Endothelial cell (in vitro differentiated cells): Measurements from ENCODE around the gene ATXN3. TPM values are rescaled to one million over a fixed set of nuclear protein-coding genes. Genes with fewer than 3 reads are reported as not detected.

Experiments used
- DNase-seq: peaks from one replicate; pipeline ENCODE4 v3.0.0; 2021; ENCODE audit warnings: low spot score
- H3K27ac Mint-ChIP-seq: one replicate; pipeline ENCODE4 v1.8.0; 2021; ENCODE audit warnings: mixed read lengths, inconsistent platforms; ENCODE audit not compliant: unreplicated experiment
- H3K27me3 Mint-ChIP-seq: one replicate; pipeline ENCODE4 v1.8.0; 2021; ENCODE audit warnings: mild to moderate bottlenecking, moderate library complexity, mixed read lengths, inconsistent platforms; ENCODE audit not compliant: unreplicated experiment
- H3K36me3 Mint-ChIP-seq: one replicate; pipeline ENCODE4 v1.8.0; 2021; ENCODE audit warnings: mild to moderate bottlenecking, low read depth, mixed read lengths, inconsistent platforms; ENCODE audit not compliant: unreplicated experiment
- H3K4me1 Mint-ChIP-seq: one replicate; pipeline ENCODE4 v1.8.0; 2021; ENCODE audit warnings: mild to moderate bottlenecking, mixed read lengths, inconsistent platforms; ENCODE audit not compliant: unreplicated experiment
- H3K4me3 Mint-ChIP-seq: one replicate; pipeline ENCODE4 v1.8.0; 2021; ENCODE audit warnings: mild to moderate bottlenecking, mixed read lengths, inconsistent platforms; ENCODE audit not compliant: unreplicated experiment
- H3K9me3 Mint-ChIP-seq: one replicate; pipeline ENCODE4 v1.8.0; 2021; ENCODE audit warnings: mixed read lengths, inconsistent platforms; ENCODE audit not compliant: unreplicated experiment
- CTCF ChIP-seq: fragments of 200-600 bp; sonication (generic); IDR thresholded peaks from one replicate; pipeline ENCODE4 v1.5.0; 2021; ENCODE audit warnings: antibody characterized with exemption; ENCODE audit not compliant: unreplicated experiment
- total RNA-seq: library from RNA; stranded (reverse); fragmentation: NEBNext Ultra II Directional; extraction: Animal tissue kit (Norgen Biotek cat#: 25700); gene quantifications from one replicate; pipeline ENCODE4 v1.2.1, GENCODE V29; 2021; ENCODE audit not compliant: unreplicated experiment

The ATXN3 gene
- total RNA-seq, 1 donor from 2014 or later, result 32.7 TPM

- H3K4me3 Mint-ChIP-seq, result no peak overlapping the region
Measured at GRCh38 chr14:92033906-92034687, 72.3 kb downstream of the ATXN3 start.

GRCh38 chr14:92033433-92033832, 72.9 kb downstream of the ATXN3 start:
- TF ChIP-seq CTCF, result no peak
- Mint-ChIP-seq H3K4me1 (peaks cover 7% of the 10 kb centered on the region), H3K27ac (peak overlapping the region; percentile 64), H3K36me3 (peaks cover 9% of the 10 kb centered on the region), H3K9me3 (no peaks in the 10 kb centered on the region), H3K27me3 (no peaks in the 10 kb centered on the region), H3K4me3 (no peak overlapping the region)
- no peak for DNase-seq

More at GRCh38 chr14:92033906-92034687, 72.3 kb downstream of the ATXN3 start:
- H3K9me3 Mint-ChIP-seq, result no peaks in the 10 kb centered on the region
- peaks cover 9% of the 10 kb centered on the region for H3K36me3 Mint-ChIP-seq
- H3K4me1 Mint-ChIP-seq, result peaks cover 13% of the 10 kb centered on the region
- peaks cover 2% of the 10 kb centered on the region for H3K27me3 Mint-ChIP-seq
- TF ChIP-seq CTCF, result no peak
- no peak for DNase-seq
- H3K27ac Mint-ChIP-seq, result no peak overlapping the region

- no peak overlapping the region for H3K27ac Mint-ChIP-seq
- peak overlapping the region; percentile 9 for H3K4me3 Mint-ChIP-seq
- H3K27me3 Mint-ChIP-seq, result peaks cover 2% of the 10 kb centered on the region
- TF ChIP-seq CTCF, result no peak
- DNase-seq, result no peak
- H3K36me3 Mint-ChIP-seq, result peaks cover 5% of the 10 kb centered on the region
- no peaks in the 10 kb centered on the region for H3K9me3 Mint-ChIP-seq
- H3K4me1 Mint-ChIP-seq, result peaks cover 7% of the 10 kb centered on the region
Measured at GRCh38 chr14:92026548-92027190, 79.7 kb downstream of the ATXN3 start.

GRCh38 chr14:92022036-92022435, 84.3 kb downstream of the ATXN3 start:
- no peak for DNase-seq
- peaks cover 7% of the 10 kb centered on the region for H3K4me1 Mint-ChIP-seq
- no peak for TF ChIP-seq CTCF
- no peak overlapping the region for H3K4me3 Mint-ChIP-seq
- H3K27ac Mint-ChIP-seq, result no peak overlapping the region
- no peaks in the 10 kb centered on the region for H3K9me3 Mint-ChIP-seq
- H3K36me3 Mint-ChIP-seq, result peaks cover 5% of the 10 kb centered on the region
- peaks cover 2% of the 10 kb centered on the region for H3K27me3 Mint-ChIP-seq

GRCh38 chr14:92021523-92021922, 84.9 kb downstream of the ATXN3 start:
- peaks cover 3% of the 10 kb centered on the region for H3K4me1 Mint-ChIP-seq
- TF ChIP-seq CTCF, result no peak
- H3K4me3 Mint-ChIP-seq, result no peak overlapping the region
- no peak overlapping the region for H3K27ac Mint-ChIP-seq
- H3K27me3 Mint-ChIP-seq, result peaks cover under 1% of the 10 kb centered on the region
- DNase-seq, result no peak
- peaks cover 3% of the 10 kb centered on the region for H3K36me3 Mint-ChIP-seq
- no peaks in the 10 kb centered on the region for H3K9me3 Mint-ChIP-seq
